PC-3 (cell line): ENCODE data around the gene SYT9. TPM values are rescaled to one million over a fixed set of nuclear protein-coding genes. Genes with fewer than 3 reads are reported as not detected.

Experiments used
- ATAC-seq: fragments of 200-7000 bp; cut with Tn5 transposase; 2 replicates; pipeline ENCODE4 v1.9.1; 2020; ENCODE audit warnings: mild to moderate bottlenecking, moderate library complexity
- BruUV-seq: library from RNA; stranded (reverse); fragments of 400-500 nt; replicated peaks from 2 replicates; lab custom pipeline; 2021; lab: Mats Ljungman, UMichigan
- CTCF ChIA-PET: fragments of 300-600 bp; sonication (Branson Sonifier 250); formaldehyde crosslinking; loops from one replicate; lab custom pipeline; 2022; ENCODE audit warnings: antibody characterized with exemption; lab: Charles Lee
- POLR2A ChIA-PET: fragments of 300-600 bp; sonication (Branson Sonifier 250); formaldehyde crosslinking; loops from one replicate; lab custom pipeline; 2022; ENCODE audit warnings: antibody characterized with exemption; ENCODE audit not compliant: unreplicated experiment; lab: Charles Lee
- DNase-seq: peaks from one replicate; pipeline ENCODE4 v3.0.0-alpha.2; 2015
- H2AFZ ChIP-seq: fragments of 300-600 bp; sonication (generic); 2 replicates; pipeline ENCODE4 v1.6.0; 2016; ENCODE audit warnings: antibody characterized with exemption, low read length
- H3F3A ChIP-seq: fragments of 300-600 bp; sonication (generic); one replicate; pipeline ENCODE4 v1.6.0; 2017; ENCODE audit warnings: antibody characterized with exemption, low read length, control low read depth, mild to moderate bottlenecking; ENCODE audit not compliant: unreplicated experiment
- H3K27ac ChIP-seq: fragments of 300-600 bp; sonication (generic); 2 replicates; pipeline ENCODE4 v1.5.1; 2016; ENCODE audit warnings: mild to moderate bottlenecking, low read length
- H3K27me3 ChIP-seq: fragments of 300-600 bp; sonication (generic); 2 replicates; pipeline ENCODE4 v1.6.1; 2016; ENCODE audit warnings: low read length, mixed read lengths
- H3K36me3 ChIP-seq: fragments of 300-600 bp; sonication (generic); 2 replicates; pipeline ENCODE4 v1.6.1; 2016; ENCODE audit warnings: low read depth, mixed run types, low read length, mixed read lengths
- H3K4me1 ChIP-seq: fragments of 300-600 bp; sonication (generic); 2 replicates; pipeline ENCODE4 v1.5.1; 2016; ENCODE audit warnings: low read length; ENCODE audit not compliant: insufficient read depth
- H3K4me2 ChIP-seq: fragments of 300-600 bp; sonication (generic); 2 replicates; pipeline ENCODE4 v1.6.0; 2016; ENCODE audit warnings: low read length
- H3K4me3 ChIP-seq: fragments of 300-600 bp; sonication (generic); 2 replicates; pipeline ENCODE4 v1.5.1; 2016; ENCODE audit warnings: mild to moderate bottlenecking, low read length, mixed read lengths
- H3K79me2 ChIP-seq: fragments of 300-600 bp; sonication (generic); 2 replicates; pipeline ENCODE4 v1.6.1; 2017; ENCODE audit warnings: low read length, mixed read lengths
- H3K9ac ChIP-seq: fragments of 300-600 bp; sonication (generic); 2 replicates; pipeline ENCODE4 v1.6.0; 2016; ENCODE audit warnings: mild to moderate bottlenecking, low read length
- H3K9me2 ChIP-seq: fragments of 300-600 bp; sonication (generic); replicated peaks from 2 replicates; pipeline ENCODE4 v1.6.1; 2016; ENCODE audit warnings: mixed run types, low read length, mixed read lengths
- H3K9me3 ChIP-seq: fragments of 300-600 bp; sonication (generic); 2 replicates; pipeline ENCODE4 v1.6.1; 2016; ENCODE audit warnings: low read length, mixed read lengths
- H4K20me1 ChIP-seq: fragments of 300-600 bp; sonication (generic); 2 replicates; pipeline ENCODE4 v1.6.1; 2016; ENCODE audit warnings: low read length, mixed read lengths
- CTCF ChIP-seq: fragments of 300-600 bp; sonication (generic); conservative IDR thresholded peaks from 2 replicates; pipeline ENCODE4 v1.5.1; 2017; ENCODE audit warnings: antibody characterized with exemption, low read depth, mild to moderate bottlenecking, low read length
- EZH2 ChIP-seq: fragments of 300-600 bp; sonication (generic); IDR thresholded peaks from one replicate; pipeline ENCODE4 v1.6.1; 2017; ENCODE audit warnings: antibody characterized with exemption, mild to moderate bottlenecking, low read length; ENCODE audit not compliant: unreplicated experiment
- EZH2phosphoT487 ChIP-seq: fragments of 300-600 bp; sonication (generic); IDR thresholded peaks from 2 replicates; pipeline ENCODE4 v1.6.1; 2018; ENCODE audit warnings: mild to moderate bottlenecking, antibody characterized with exemption, low read length, borderline replicate concordance
- intact Hi-C: fragments of 100-400 bp; cut with micrococcal nuclease; formaldehyde crosslinking; loops from 2 replicates; pipeline ENCODE4 v1.9.0; 2023
- total RNA-seq: library from RNA; depleted of rRNA; stranded (reverse); fragments of >200 nt; gene quantifications from 2 replicates; pipeline ENCODE4 v1.2.3, GENCODE V29; 2014

SYT9 gene
- total RNA-seq, 1 experiment from 2014 or later: 6.3 TPM

GRCh38 chr11:7442588-7443215 lies 191.0 kb downstream of the SYT9 start:
- Histone ChIP-seq H2AFZ (no peak overlapping the region), H3K9ac (no peak overlapping the region), H3K27ac (no peak overlapping the region), H3K27me3 (no peaks in the 10 kb centered on the region), H3K9me2 (no peaks in the 10 kb centered on the region), H3K9me3 (no peaks in the 10 kb centered on the region), H4K20me1 (no peaks in the 10 kb centered on the region), H3K4me1 (no peaks in the 10 kb centered on the region), H3K79me2 (no peaks in the 10 kb centered on the region), H3F3A (no peaks in the 10 kb centered on the region), H3K36me3 (no peaks in the 10 kb centered on the region), H3K4me2 (no peak overlapping the region), H3K4me3 (no peak overlapping the region)
- peak; percentile 94 for ATAC-seq
- CTCF ChIA-PET: interaction anchor here (1.3 kb wide), 1 partner anchor 90 kb away, joined by 6 read pairs; no protein-coding TSS in a partner anchor
- peak; percentile 81 for DNase-seq
- no TSS peak for BruUV-seq
- TF ChIP-seq EZH2 (no peak), CTCF (peak; percentile 92), EZH2phosphoT487 (no peak)
- POLR2A ChIA-PET: no interaction called here
- intact Hi-C loops: loop anchor here (1.0 to 2.0 kb wide), 5 partner anchors 28 to 344 kb away; no protein-coding TSS in a partner anchor

- H3K4me3 ChIP-seq: no peak overlapping the region
- no peaks in the 10 kb centered on the region for H3K9me2 ChIP-seq
- POLR2A ChIA-PET: no interaction called here
- H3K9me3 ChIP-seq: no peaks in the 10 kb centered on the region
- intact Hi-C loops: no loop called here
- H3K4me1 ChIP-seq: no peaks in the 10 kb centered on the region
- H2AFZ ChIP-seq: no peak overlapping the region
- H3K36me3 ChIP-seq: no peaks in the 10 kb centered on the region
- H3K4me2 ChIP-seq: no peak overlapping the region
- no peak for ATAC-seq
- H3K27me3 ChIP-seq: no peaks in the 10 kb centered on the region
- no peak overlapping the region for H3K9ac ChIP-seq
- CTCF ChIA-PET: interaction anchor here (1.0 kb wide), 1 partner anchor 91 kb away, joined by 3 read pairs; no protein-coding TSS in a partner anchor
- no peak for DNase-seq
- no peaks in the 10 kb centered on the region for H4K20me1 ChIP-seq
- TF ChIP-seq EZH2 (no peak), CTCF (no peak), EZH2phosphoT487 (no peak)
- H3K79me2 ChIP-seq: no peaks in the 10 kb centered on the region
- BruUV-seq: no TSS peak
- no peak overlapping the region for H3K27ac ChIP-seq
- H3F3A ChIP-seq: no peaks in the 10 kb centered on the region
Measured at GRCh38 chr11:7444091-7444981, 192.6 kb downstream of the SYT9 start.
